Left lung (tissue), 10 donors: ENCODE data around the gene ZNF664. TPM values are rescaled to one million over a fixed set of nuclear protein-coding genes. Genes with fewer than 3 reads are reported as not detected.

Source experiments
- ATAC-seq: fragments of 200-7000 bp; cut with Tn5 transposase; one replicate; pipeline ENCODE4 v1.9.1; 2020; ENCODE audit warnings: moderate library complexity
- DNase-seq, 4 donors: peaks; one replicate each; pipeline ENCODE4 v3.0.0-alpha.2; 2013 to 2020
- H3K27ac ChIP-seq, 2 donors: fragments of 200-600 bp; sonication (generic) in 1 of 2; one replicate each; pipeline versions ENCODE4 v1.5.0 to v1.8.0; 2020 to 2021
- H3K27me3 ChIP-seq, 2 donors: fragments of 200-600 bp; sonication (generic) in 1 of 2; one replicate each; pipeline versions ENCODE4 v1.5.0 to v1.8.0; 2020 to 2021
- H3K36me3 ChIP-seq, 2 donors: fragments of 200-600 bp; sonication (generic) in 1 of 2; one replicate each; pipeline versions ENCODE4 v1.5.0 to v1.8.0; 2020 to 2021
- H3K4me1 ChIP-seq, 2 donors: fragments of 200-600 bp; one replicate each; pipeline ENCODE4 v1.8.0; 2021
- H3K4me3 ChIP-seq, 2 donors: fragments of 200-600 bp; sonication (generic) in 1 of 2; one replicate each; pipeline versions ENCODE4 v1.5.0 to v1.8.0; 2020 to 2021; ENCODE audit warnings: mild to moderate bottlenecking in 1 of 2
- H3K9me3 ChIP-seq, 2 donors: fragments of 200-600 bp; sonication (generic) in 1 of 2; one replicate each; pipeline versions ENCODE4 v1.5.0 to v1.8.0; 2020 to 2021
- CTCF ChIP-seq, 2 donors: fragments of 200-600 bp; sonication (generic) in 1 of 2; IDR thresholded peaks; one replicate each; pipeline versions ENCODE4 v1.5.0 to v1.8.0; 2021; ENCODE audit warnings: antibody characterized with exemption in 2 of 2
- intact Hi-C, 2 donors: fragments of 100-400 bp; cut with DNase I; formaldehyde crosslinking; loops; one replicate each; pipeline versions ENCODE4 v1.11.2 to v1.14.2; 2022
- polyA plus RNA-seq, 6 donors: library from polyadenylated mRNA; unstranded; fragments of 120-200 nt; gene quantifications; one replicate each; pipeline ENCODE4 v1.2.1, GENCODE V29; 2013; ENCODE audit not compliant: insufficient read length in 6 of 6
- total RNA-seq, 2 donors: library from RNA; stranded (reverse); fragmentation: NEBNext Ultra II Directional; extraction: Animal tissue kit (Norgen Biotek cat#: 25700); gene quantifications; one replicate each; pipeline ENCODE4 v1.2.1, GENCODE V29; 2021
- donor health status: DM: no; HTN: yes; CAD: no.
- donor health status: DM: no; HTN: no; CAD: no.

Gene ZNF664
- total and polyA plus RNA-seq, 8 donors: 85.8 to 169 (median 144) TPM

- H3K27ac ChIP-seq: no peak overlapping the region
- no peaks in the 10 kb centered on the region for H3K36me3 ChIP-seq
- peaks cover 0 to 5% of the 10 kb centered on the region in 2 donors for H3K4me1 ChIP-seq
- peak in 2 of 4 donors; percentile 48 to 70 for DNase-seq
- TF ChIP-seq CTCF (IDR thresholded peaks at IDR 0.05): peak; percentile 83 to 88
- no peaks in the 10 kb centered on the region for H3K27me3 ChIP-seq
- ATAC-seq: peak; percentile 84
- no peaks in the 10 kb centered on the region for H3K9me3 ChIP-seq
- intact Hi-C loops: loop anchor here in 1 of 2 donors (10.0 kb wide), 1 partner anchor 742 kb away; no protein-coding TSS in a partner anchor
- no peak overlapping the region for H3K4me3 ChIP-seq
These were observed 59.4 kb downstream of the ZNF664 start for GRCh38 chr12:124032265-124032886.

DNA sequence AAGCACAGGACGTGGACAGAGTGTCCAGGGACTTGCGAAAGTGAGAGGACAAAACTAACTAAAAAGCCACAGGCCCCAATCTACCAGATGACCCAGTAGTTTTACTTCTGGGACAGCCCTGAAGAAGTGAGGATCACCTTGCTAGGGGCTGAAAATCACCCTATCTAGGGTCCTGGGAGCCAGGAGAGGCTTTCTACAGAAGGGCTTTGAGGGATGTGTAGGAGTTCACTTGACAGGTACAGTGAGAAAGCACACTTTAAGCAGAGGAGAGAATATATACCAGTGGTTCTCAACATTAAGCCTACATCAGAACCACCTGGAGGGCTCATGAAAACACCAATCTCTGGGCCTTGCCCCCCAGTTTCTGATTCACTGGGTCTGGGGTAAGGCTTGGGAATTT, 60.8 kb downstream of the ZNF664 start:
- Histone ChIP-seq H3K27me3 (no peaks in the 10 kb centered on the region), H3K4me3 (no peak overlapping the region), H3K27ac (no peak overlapping the region), H3K9me3 (no peaks in the 10 kb centered on the region), H3K4me1 (peaks cover 0 to 5% of the 10 kb centered on the region in 2 donors), H3K36me3 (no peaks in the 10 kb centered on the region)
- no peak for TF ChIP-seq CTCF (IDR thresholded peaks at IDR 0.05)
- ATAC-seq (no peak), DNase-seq (no peak)
- intact Hi-C loops: loop anchor here in 1 of 2 donors (10.0 kb wide), 1 partner anchor 741 kb away; no protein-coding TSS in a partner anchor

DNA sequence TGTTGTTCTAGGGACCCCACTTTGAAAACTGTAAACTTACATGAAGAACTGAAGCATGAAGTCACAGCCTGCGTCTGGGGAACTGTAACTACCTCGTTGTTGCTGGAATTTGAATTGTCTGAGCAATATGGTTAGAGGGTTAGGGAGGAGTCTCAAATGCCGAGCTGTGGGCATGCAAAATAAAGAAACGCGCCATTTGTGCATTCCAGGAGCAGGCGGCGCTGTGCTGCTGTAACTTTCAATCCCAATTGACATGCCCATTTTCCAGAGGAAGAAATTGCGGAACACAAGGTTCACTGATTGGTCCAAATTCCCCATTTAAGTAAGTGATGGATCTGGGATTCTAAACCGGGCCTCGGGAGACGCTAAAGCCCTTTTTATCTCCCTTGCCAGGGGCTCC, 61.3 kb downstream of the ZNF664 start:
- no peak overlapping the region for H3K4me3 ChIP-seq

GRCh38 chr12:124035163-124035562, 62.1 kb downstream of the ZNF664 start:
- intact Hi-C loops: loop anchor here in 1 of 2 donors (10.0 kb wide), 1 partner anchor 740 kb away; no protein-coding TSS in a partner anchor
- peaks cover 2 to 5% of the 10 kb centered on the region in 2 donors for H3K4me1 ChIP-seq

More for the DNA sequence above, 61.3 kb downstream of the ZNF664 start:
- DNase-seq: no peak
- Histone ChIP-seq H3K9me3 (no peaks in the 10 kb centered on the region), H3K27ac (no peak overlapping the region), H3K4me1 (peaks cover 0 to 5% of the 10 kb centered on the region in 2 donors), H3K27me3 (no peaks in the 10 kb centered on the region), H3K36me3 (no peaks in the 10 kb centered on the region)
- intact Hi-C loops: loop anchor here in 1 of 2 donors (10.0 kb wide), 1 partner anchor 741 kb away; no protein-coding TSS in a partner anchor
- ATAC-seq: no peak
- TF ChIP-seq CTCF (IDR thresholded peaks at IDR 0.05): no peak

More at GRCh38 chr12:124035163-124035562, 62.1 kb downstream of the ZNF664 start:
- Histone ChIP-seq H3K9me3 (no peaks in the 10 kb centered on the region), H3K4me3 (no peak overlapping the region), H3K36me3 (no peaks in the 10 kb centered on the region), H3K27me3 (no peaks in the 10 kb centered on the region), H3K27ac (no peak overlapping the region)
- TF ChIP-seq CTCF (IDR thresholded peaks at IDR 0.05): no peak
- ATAC-seq (no peak), DNase-seq (no peak)
